Neural progenitor cell (in vitro differentiated cells): ENCODE measurements around the gene ESRRA.

Experiments
- CTCF ChIP-seq: fragments of 200-600 bp; sonication (generic); IDR thresholded peaks from 2 replicates; pipeline ENCODE4 v1.5.1; 2017; ENCODE audit warnings: antibody characterized with exemption, mild to moderate bottlenecking
- EZH2 ChIP-seq: fragments of 200-600 bp; sonication (generic); IDR thresholded peaks from 2 replicates; pipeline ENCODE4 v1.6.1; 2017; ENCODE audit warnings: antibody characterized with exemption, mild to moderate bottlenecking, moderate library complexity
- EZH2phosphoT487 ChIP-seq: fragments of 200-600 bp; sonication (generic); IDR thresholded peaks from 2 replicates; pipeline ENCODE4 v1.6.1; 2017; ENCODE audit warnings: antibody characterized with exemption

- TF ChIP-seq CTCF (no peak), EZH2phosphoT487 (no peak), EZH2 (no peak)
Observed at GRCh38 chr11:64314146-64314804, 9.0 kb downstream of the ESRRA start.
